Nephron progenitor cell (in vitro differentiated cells): Measurements from ENCODE around the gene RGMA.

Experiments used
- DNase-seq: peaks from one replicate; pipeline ENCODE4 v3.0.0; 2021
- H3K27ac Mint-ChIP-seq: 2 replicates; pipeline ENCODE4 v1.8.0; 2021; ENCODE audit warnings: mild to moderate bottlenecking, moderate library complexity, mixed read lengths
- H3K27me3 Mint-ChIP-seq: 2 replicates; pipeline ENCODE4 v1.8.0; 2021; ENCODE audit warnings: mild to moderate bottlenecking, low read depth, mixed read lengths; ENCODE audit not compliant: poor library complexity
- H3K36me3 Mint-ChIP-seq: 2 replicates; pipeline ENCODE4 v1.8.0; 2021; ENCODE audit warnings: low read depth, mixed read lengths
- H3K4me1 Mint-ChIP-seq: 2 replicates; pipeline ENCODE4 v1.8.0; 2021; ENCODE audit warnings: mixed read lengths
- H3K4me3 Mint-ChIP-seq: 2 replicates; pipeline ENCODE4 v1.8.0; 2021; ENCODE audit warnings: mild to moderate bottlenecking, moderate library complexity, mixed read lengths
- H3K9me3 Mint-ChIP-seq: 2 replicates; pipeline ENCODE4 v1.8.0; 2021; ENCODE audit warnings: mild to moderate bottlenecking, moderate library complexity, mixed read lengths
- CTCF ChIP-seq: fragments of 200-600 bp; sonication (generic); IDR thresholded peaks from 2 replicates; pipeline ENCODE4 v1.5.0; 2021; ENCODE audit warnings: antibody characterized with exemption

RGMA gene

GRCh38 chr15:93049233-93049632 is 39.8 kb downstream of the RGMA start:
- no peaks in the 10 kb centered on the region for H3K27me3 Mint-ChIP-seq
- peaks cover 21% of the 10 kb centered on the region for H3K9me3 Mint-ChIP-seq
- DNase-seq = no peak
- peaks cover 6% of the 10 kb centered on the region for H3K4me1 Mint-ChIP-seq
- peak overlapping the region; percentile 29 for H3K27ac Mint-ChIP-seq
- peaks cover 76% of the 10 kb centered on the region for H3K36me3 Mint-ChIP-seq
- H3K4me3 Mint-ChIP-seq = no peak overlapping the region
- TF ChIP-seq CTCF = no peak

- H3K36me3 Mint-ChIP-seq = peaks cover 76% of the 10 kb centered on the region
Observed at GRCh38 chr15:93048759-93049161, 40.3 kb downstream of the RGMA start.

GRCh38 chr15:93048426-93048721 is 40.6 kb downstream of the RGMA start:
- Mint-ChIP-seq H3K4me3 (no peak overlapping the region), H3K4me1 (peaks cover 14% of the 10 kb centered on the region), H3K27ac (no peak overlapping the region), H3K9me3 (peaks cover 21% of the 10 kb centered on the region), H3K36me3 (peaks cover 77% of the 10 kb centered on the region), H3K27me3 (no peaks in the 10 kb centered on the region)
- TF ChIP-seq CTCF = no peak
- no peak for DNase-seq

More at GRCh38 chr15:93048759-93049161, 40.3 kb downstream of the RGMA start:
- no peak for TF ChIP-seq CTCF
- H3K27me3 Mint-ChIP-seq = no peaks in the 10 kb centered on the region
- peaks cover 21% of the 10 kb centered on the region for H3K9me3 Mint-ChIP-seq
- H3K4me3 Mint-ChIP-seq = no peak overlapping the region
- no peak overlapping the region for H3K27ac Mint-ChIP-seq
- no peak for DNase-seq
- peaks cover 10% of the 10 kb centered on the region for H3K4me1 Mint-ChIP-seq

GRCh38 chr15:93047621-93048425 is 41.2 kb downstream of the RGMA start:
- no peak for TF ChIP-seq CTCF
- Mint-ChIP-seq H3K36me3 (peaks cover 78% of the 10 kb centered on the region), H3K4me3 (no peak overlapping the region), H3K27me3 (no peaks in the 10 kb centered on the region), H3K9me3 (peaks cover 21% of the 10 kb centered on the region), H3K4me1 (peaks cover 20% of the 10 kb centered on the region), H3K27ac (peak overlapping the region; percentile 85)
- no peak for DNase-seq

GRCh38 chr15:93046721-93047120 is 42.3 kb downstream of the RGMA start:
- Mint-ChIP-seq H3K27ac (no peak overlapping the region), H3K36me3 (peaks cover 84% of the 10 kb centered on the region), H3K4me3 (no peak overlapping the region), H3K4me1 (peaks cover 20% of the 10 kb centered on the region), H3K9me3 (peaks cover 21% of the 10 kb centered on the region), H3K27me3 (no peaks in the 10 kb centered on the region)
- DNase-seq = no peak
- TF ChIP-seq CTCF = no peak

GRCh38 chr15:93046120-93046519 is 42.9 kb downstream of the RGMA start:
- TF ChIP-seq CTCF = no peak
- H3K4me1 Mint-ChIP-seq = peaks cover 22% of the 10 kb centered on the region
- H3K27me3 Mint-ChIP-seq = peaks cover 4% of the 10 kb centered on the region
- peaks cover 21% of the 10 kb centered on the region for H3K9me3 Mint-ChIP-seq
- H3K27ac Mint-ChIP-seq = no peak overlapping the region
- no peak for DNase-seq
- no peak overlapping the region for H3K4me3 Mint-ChIP-seq
- peaks cover 84% of the 10 kb centered on the region for H3K36me3 Mint-ChIP-seq
